HepG2 (cell line): ENCODE measurements around the gene WSCD1. TPM values are rescaled to one million over a fixed set of nuclear protein-coding genes. Genes with fewer than 3 reads are reported as not detected.

Source experiments
- BCL6 ChIP-seq: IDR thresholded peaks from 2 replicates; pipeline ENCODE4 v1.6.1; 2016; ENCODE audit warnings: missing genetic modification reagents, missing compliant biosample characterization
- EZH2 ChIP-seq: conservative IDR thresholded peaks from 2 replicates; pipeline ENCODE4 v1.6.1; 2012; ENCODE audit warnings: mild to moderate bottlenecking, low read depth, low read length, moderate library complexity
- HOXA5 ChIP-seq: sonication (generic); formaldehyde crosslinking; IDR thresholded peaks from 2 replicates; pipeline ENCODE4 v1.4.0; 2020; ENCODE audit warnings: missing genetic modification reagents
- TARDBP ChIP-seq: sonication (generic); formaldehyde crosslinking; IDR thresholded peaks from 2 replicates; pipeline ENCODE4 v1.8.0; 2022; ENCODE audit warnings: mild to moderate bottlenecking, missing genetic modification reagents
- ZC3H4 ChIP-seq: sonication (generic); formaldehyde crosslinking; IDR thresholded peaks from 2 replicates; pipeline ENCODE4 v1.4.0; 2020; ENCODE audit warnings: missing genetic modification reagents, borderline replicate concordance
- ZFYVE20 ChIP-seq: sonication (generic); formaldehyde crosslinking; IDR thresholded peaks from 2 replicates; pipeline ENCODE4 v1.8.0; 2023; ENCODE audit warnings: low read depth, mild to moderate bottlenecking, moderate library complexity, missing genetic modification reagents, borderline replicate concordance
- ZNF777 ChIP-seq: sonication (generic); formaldehyde crosslinking; IDR thresholded peaks from 2 replicates; pipeline ENCODE4 v1.4.0; 2020; ENCODE audit warnings: missing genetic modification reagents
- polyA plus RNA-seq, 8 experiments: library from polyadenylated mRNA; depleted of rRNA in 3 of 8; stranded (reverse) in 7 of 8; unstranded in 1 of 8; fragments of >200 nt; fragmentation: Illumina TruSeq in 4 of 8; extraction: Trizol in 4 of 8; gene quantifications; 2 replicates each; pipeline versions ENCODE4 v1.2.1 to v1.2.3, GENCODE V29; 2011 to 2016; ENCODE audit warnings: low read depth in 4 of 8, missing spikeins in 1 of 8, mixed read lengths in 1 of 8; ENCODE audit not compliant: insufficient read depth in 1 of 8
- total RNA-seq, 5 experiments: library from RNA; depleted of rRNA; stranded (reverse); fragments of >200 nt; fragmentation: Illumina TruSeq; extraction: Trizol; gene quantifications; 2 replicates each; pipeline ENCODE4 v1.2.3, GENCODE V29; 2016; ENCODE audit warnings: low read depth in 1 of 5
- TF ChIP-seq, protein P1 (sequence below): sonication (generic); formaldehyde crosslinking; IDR thresholded peaks from 2 replicates; pipeline ENCODE4 v1.4.0; 2020; ENCODE audit warnings: missing genetic modification reagents
- TF ChIP-seq, protein P2 (sequence below): sonication (generic); formaldehyde crosslinking; IDR thresholded peaks from 2 replicates; pipeline ENCODE4 v1.4.0; 2020; ENCODE audit warnings: missing genetic modification reagents, mild to moderate bottlenecking, borderline replicate concordance
- TF ChIP-seq, protein P3 (sequence below): IDR thresholded peaks from 2 replicates; pipeline ENCODE4 v1.6.1; 2016; ENCODE audit warnings: low read depth, borderline replicate concordance
- TF ChIP-seq, protein P4 (sequence below): sonication (generic); formaldehyde crosslinking; IDR thresholded peaks from 2 replicates; pipeline ENCODE4 v1.5.1; 2020; ENCODE audit warnings: mild to moderate bottlenecking, missing genetic modification reagents, moderate library complexity
- TF ChIP-seq, protein P5 (sequence below): sonication (generic); formaldehyde crosslinking; IDR thresholded peaks from 2 replicates; pipeline ENCODE4 v1.4.0; 2020; ENCODE audit warnings: missing genetic modification reagents
- TF ChIP-seq, protein P6 (sequence below): fragments of 450-650 bp; IDR thresholded peaks from 2 replicates; pipeline ENCODE4 v1.6.1; 2017; ENCODE audit warnings: mild to moderate bottlenecking

Gene WSCD1
- total and polyA plus RNA-seq, 2 of the 13 experiments (the other 11 are each of a cell fraction or from before 2014, with no cell fraction given), result 0.24 to 2.7 TPM

DNA sequence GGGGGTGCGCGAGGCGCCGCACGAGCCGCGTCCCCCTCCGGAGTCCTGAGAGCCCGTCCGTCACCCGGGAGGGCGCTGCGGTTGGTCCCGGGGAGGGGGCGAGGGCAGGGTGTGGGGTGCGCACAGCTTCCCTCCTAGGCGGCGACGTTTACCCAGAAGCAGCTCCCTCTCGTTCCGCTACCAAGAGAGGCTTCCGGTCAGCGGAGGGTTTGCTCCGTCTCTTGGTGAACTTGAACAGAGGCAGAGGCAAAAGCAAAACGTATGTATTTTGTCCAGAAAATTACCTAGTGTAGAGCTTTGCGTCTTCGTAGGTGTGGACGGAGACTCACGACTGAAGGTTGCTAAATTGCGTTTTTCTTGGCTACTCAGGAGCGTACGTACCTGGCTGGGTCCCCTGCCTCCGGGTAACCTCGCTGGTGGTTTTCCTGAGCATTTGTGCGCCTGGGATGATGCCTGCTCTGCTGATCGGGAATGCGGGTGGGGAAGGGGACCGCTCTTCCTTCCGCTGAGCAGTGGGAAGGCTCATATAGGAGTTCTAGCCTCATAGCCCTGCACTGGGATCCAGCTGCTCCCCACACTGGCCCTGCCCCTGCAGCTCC is 833 bp downstream of the WSCD1 start (continued):
- TF ChIP-seq, protein P1, sequence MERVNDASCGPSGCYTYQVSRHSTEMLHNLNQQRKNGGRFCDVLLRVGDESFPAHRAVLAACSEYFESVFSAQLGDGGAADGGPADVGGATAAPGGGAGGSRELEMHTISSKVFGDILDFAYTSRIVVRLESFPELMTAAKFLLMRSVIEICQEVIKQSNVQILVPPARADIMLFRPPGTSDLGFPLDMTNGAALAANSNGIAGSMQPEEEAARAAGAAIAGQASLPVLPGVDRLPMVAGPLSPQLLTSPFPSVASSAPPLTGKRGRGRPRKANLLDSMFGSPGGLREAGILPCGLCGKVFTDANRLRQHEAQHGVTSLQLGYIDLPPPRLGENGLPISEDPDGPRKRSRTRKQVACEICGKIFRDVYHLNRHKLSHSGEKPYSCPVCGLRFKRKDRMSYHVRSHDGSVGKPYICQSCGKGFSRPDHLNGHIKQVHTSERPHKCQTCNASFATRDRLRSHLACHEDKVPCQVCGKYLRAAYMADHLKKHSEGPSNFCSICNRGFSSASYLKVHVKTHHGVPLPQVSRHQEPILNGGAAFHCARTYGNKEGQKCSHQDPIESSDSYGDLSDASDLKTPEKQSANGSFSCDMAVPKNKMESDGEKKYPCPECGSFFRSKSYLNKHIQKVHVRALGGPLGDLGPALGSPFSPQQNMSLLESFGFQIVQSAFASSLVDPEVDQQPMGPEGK (CRISPR knock-in tag), result 0 out of 2 replicates have a peak, but pooled peaks have one; percentile 1
- no peak for TF ChIP-seq BCL6 (CRISPR knock-in tag)
- no peak for TF ChIP-seq ZFYVE20 (CRISPR knock-in tag)
- TF ChIP-seq HOXA5 (CRISPR knock-in tag), result no peak
- TF ChIP-seq ZC3H4 (CRISPR knock-in tag), result no peak
- TF ChIP-seq, protein P2, sequence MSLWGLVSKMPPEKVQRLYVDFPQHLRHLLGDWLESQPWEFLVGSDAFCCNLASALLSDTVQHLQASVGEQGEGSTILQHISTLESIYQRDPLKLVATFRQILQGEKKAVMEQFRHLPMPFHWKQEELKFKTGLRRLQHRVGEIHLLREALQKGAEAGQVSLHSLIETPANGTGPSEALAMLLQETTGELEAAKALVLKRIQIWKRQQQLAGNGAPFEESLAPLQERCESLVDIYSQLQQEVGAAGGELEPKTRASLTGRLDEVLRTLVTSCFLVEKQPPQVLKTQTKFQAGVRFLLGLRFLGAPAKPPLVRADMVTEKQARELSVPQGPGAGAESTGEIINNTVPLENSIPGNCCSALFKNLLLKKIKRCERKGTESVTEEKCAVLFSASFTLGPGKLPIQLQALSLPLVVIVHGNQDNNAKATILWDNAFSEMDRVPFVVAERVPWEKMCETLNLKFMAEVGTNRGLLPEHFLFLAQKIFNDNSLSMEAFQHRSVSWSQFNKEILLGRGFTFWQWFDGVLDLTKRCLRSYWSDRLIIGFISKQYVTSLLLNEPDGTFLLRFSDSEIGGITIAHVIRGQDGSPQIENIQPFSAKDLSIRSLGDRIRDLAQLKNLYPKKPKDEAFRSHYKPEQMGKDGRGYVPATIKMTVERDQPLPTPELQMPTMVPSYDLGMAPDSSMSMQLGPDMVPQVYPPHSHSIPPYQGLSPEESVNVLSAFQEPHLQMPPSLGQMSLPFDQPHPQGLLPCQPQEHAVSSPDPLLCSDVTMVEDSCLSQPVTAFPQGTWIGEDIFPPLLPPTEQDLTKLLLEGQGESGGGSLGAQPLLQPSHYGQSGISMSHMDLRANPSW (CRISPR knock-in tag), result no peak
- TF ChIP-seq, protein P3, sequence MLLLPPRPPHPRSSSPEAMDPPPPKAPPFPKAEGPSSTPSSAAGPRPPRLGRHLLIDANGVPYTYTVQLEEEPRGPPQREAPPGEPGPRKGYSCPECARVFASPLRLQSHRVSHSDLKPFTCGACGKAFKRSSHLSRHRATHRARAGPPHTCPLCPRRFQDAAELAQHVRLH (CRISPR knock-in tag), result no peak
- TF ChIP-seq, protein P4, sequence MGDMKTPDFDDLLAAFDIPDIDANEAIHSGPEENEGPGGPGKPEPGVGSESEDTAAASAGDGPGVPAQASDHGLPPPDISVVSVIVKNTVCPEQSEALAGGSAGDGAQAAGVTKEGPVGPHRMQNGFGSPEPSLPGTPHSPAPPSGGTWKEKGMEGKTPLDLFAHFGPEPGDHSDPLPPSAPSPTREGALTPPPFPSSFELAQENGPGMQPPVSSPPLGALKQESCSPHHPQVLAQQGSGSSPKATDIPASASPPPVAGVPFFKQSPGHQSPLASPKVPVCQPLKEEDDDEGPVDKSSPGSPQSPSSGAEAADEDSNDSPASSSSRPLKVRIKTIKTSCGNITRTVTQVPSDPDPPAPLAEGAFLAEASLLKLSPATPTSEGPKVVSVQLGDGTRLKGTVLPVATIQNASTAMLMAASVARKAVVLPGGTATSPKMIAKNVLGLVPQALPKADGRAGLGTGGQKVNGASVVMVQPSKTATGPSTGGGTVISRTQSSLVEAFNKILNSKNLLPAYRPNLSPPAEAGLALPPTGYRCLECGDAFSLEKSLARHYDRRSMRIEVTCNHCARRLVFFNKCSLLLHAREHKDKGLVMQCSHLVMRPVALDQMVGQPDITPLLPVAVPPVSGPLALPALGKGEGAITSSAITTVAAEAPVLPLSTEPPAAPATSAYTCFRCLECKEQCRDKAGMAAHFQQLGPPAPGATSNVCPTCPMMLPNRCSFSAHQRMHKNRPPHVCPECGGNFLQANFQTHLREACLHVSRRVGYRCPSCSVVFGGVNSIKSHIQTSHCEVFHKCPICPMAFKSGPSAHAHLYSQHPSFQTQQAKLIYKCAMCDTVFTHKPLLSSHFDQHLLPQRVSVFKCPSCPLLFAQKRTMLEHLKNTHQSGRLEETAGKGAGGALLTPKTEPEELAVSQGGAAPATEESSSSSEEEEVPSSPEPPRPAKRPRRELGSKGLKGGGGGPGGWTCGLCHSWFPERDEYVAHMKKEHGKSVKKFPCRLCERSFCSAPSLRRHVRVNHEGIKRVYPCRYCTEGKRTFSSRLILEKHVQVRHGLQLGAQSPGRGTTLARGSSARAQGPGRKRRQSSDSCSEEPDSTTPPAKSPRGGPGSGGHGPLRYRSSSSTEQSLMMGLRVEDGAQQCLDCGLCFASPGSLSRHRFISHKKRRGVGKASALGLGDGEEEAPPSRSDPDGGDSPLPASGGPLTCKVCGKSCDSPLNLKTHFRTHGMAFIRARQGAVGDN, result peak; percentile 17; the same call in 1 of the 2 replicates
- TF ChIP-seq, protein P5, sequence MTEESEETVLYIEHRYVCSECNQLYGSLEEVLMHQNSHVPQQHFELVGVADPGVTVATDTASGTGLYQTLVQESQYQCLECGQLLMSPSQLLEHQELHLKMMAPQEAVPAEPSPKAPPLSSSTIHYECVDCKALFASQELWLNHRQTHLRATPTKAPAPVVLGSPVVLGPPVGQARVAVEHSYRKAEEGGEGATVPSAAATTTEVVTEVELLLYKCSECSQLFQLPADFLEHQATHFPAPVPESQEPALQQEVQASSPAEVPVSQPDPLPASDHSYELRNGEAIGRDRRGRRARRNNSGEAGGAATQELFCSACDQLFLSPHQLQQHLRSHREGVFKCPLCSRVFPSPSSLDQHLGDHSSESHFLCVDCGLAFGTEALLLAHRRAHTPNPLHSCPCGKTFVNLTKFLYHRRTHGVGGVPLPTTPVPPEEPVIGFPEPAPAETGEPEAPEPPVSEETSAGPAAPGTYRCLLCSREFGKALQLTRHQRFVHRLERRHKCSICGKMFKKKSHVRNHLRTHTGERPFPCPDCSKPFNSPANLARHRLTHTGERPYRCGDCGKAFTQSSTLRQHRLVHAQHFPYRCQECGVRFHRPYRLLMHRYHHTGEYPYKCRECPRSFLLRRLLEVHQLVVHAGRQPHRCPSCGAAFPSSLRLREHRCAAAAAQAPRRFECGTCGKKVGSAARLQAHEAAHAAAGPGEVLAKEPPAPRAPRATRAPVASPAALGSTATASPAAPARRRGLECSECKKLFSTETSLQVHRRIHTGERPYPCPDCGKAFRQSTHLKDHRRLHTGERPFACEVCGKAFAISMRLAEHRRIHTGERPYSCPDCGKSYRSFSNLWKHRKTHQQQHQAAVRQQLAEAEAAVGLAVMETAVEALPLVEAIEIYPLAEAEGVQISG (CRISPR knock-in tag), result peak; percentile 33; the same call in 1 of the 2 replicates
- TF ChIP-seq, protein P6, sequence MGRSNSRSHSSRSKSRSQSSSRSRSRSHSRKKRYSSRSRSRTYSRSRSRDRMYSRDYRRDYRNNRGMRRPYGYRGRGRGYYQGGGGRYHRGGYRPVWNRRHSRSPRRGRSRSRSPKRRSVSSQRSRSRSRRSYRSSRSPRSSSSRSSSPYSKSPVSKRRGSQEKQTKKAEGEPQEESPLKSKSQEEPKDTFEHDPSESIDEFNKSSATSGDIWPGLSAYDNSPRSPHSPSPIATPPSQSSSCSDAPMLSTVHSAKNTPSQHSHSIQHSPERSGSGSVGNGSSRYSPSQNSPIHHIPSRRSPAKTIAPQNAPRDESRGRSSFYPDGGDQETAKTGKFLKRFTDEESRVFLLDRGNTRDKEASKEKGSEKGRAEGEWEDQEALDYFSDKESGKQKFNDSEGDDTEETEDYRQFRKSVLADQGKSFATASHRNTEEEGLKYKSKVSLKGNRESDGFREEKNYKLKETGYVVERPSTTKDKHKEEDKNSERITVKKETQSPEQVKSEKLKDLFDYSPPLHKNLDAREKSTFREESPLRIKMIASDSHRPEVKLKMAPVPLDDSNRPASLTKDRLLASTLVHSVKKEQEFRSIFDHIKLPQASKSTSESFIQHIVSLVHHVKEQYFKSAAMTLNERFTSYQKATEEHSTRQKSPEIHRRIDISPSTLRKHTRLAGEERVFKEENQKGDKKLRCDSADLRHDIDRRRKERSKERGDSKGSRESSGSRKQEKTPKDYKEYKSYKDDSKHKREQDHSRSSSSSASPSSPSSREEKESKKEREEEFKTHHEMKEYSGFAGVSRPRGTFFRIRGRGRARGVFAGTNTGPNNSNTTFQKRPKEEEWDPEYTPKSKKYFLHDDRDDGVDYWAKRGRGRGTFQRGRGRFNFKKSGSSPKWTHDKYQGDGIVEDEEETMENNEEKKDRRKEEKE, result no peak
- peak; percentile 65; the same call in 1 of the 2 replicates for TF ChIP-seq EZH2
- no peak for TF ChIP-seq TARDBP (CRISPR knock-in tag)
- peak; percentile 25; the same call in 1 of the 2 replicates for TF ChIP-seq ZNF777 (CRISPR knock-in tag)
